ENCODE results near the gene NOL12.
A peak's percentile ranks its signal among the peaks of the same experiment; 100 is the strongest.

NOL12 gene

GRCh38 chr22:37661160-37661924, 24.8 kb upstream of the NOL12 start:
- Histone ChIP-seq H3K4me3 (ENCODE audit: low read length) (no peak overlapping the region), H3K9ac (ENCODE audit: low read length) (no peak overlapping the region), H3K27ac (ENCODE audit: low read length) (no peak overlapping the region), H3K4me1 (ENCODE audit: control insufficient read depth, low read depth, low read length) (peaks cover 6% of the 10 kb centered on the region), H3K9me3 (ENCODE audit: control insufficient read depth, low read depth, low read length) (no peaks in the 10 kb centered on the region), H3K27me3 (ENCODE audit: control insufficient read depth, insufficient read depth, low read length) (no peaks in the 10 kb centered on the region), H3K36me3 (ENCODE audit: control insufficient read depth, low read depth, low read length) (peaks cover 12% of the 10 kb centered on the region)

- H3K9ac ChIP-seq (ENCODE audit: low read length) = no peak overlapping the region
- H3K27ac ChIP-seq (ENCODE audit: low read length) = no peak overlapping the region
- no peaks in the 10 kb centered on the region for H3K27me3 ChIP-seq (ENCODE audit: control insufficient read depth, insufficient read depth, low read length)
- no peaks in the 10 kb centered on the region for H3K9me3 ChIP-seq (ENCODE audit: control insufficient read depth, low read depth, low read length)
- peaks cover 17% of the 10 kb centered on the region for H3K36me3 ChIP-seq (ENCODE audit: control insufficient read depth, low read depth, low read length)
- no peak overlapping the region for H3K4me3 ChIP-seq (ENCODE audit: low read length)
- H3K4me1 ChIP-seq (ENCODE audit: control insufficient read depth, low read depth, low read length) = peaks cover 6% of the 10 kb centered on the region
These were observed 24.1 kb upstream of the NOL12 start for GRCh38 chr22:37662039-37662438.

- peaks cover 9% of the 10 kb centered on the region for H3K4me1 ChIP-seq (ENCODE audit: control insufficient read depth, low read depth, low read length)
- H3K9me3 ChIP-seq (ENCODE audit: control insufficient read depth, low read depth, low read length) = no peaks in the 10 kb centered on the region
- H3K27me3 ChIP-seq (ENCODE audit: control insufficient read depth, insufficient read depth, low read length) = no peaks in the 10 kb centered on the region
- no peak overlapping the region for H3K27ac ChIP-seq (ENCODE audit: low read length)
- peaks cover 17% of the 10 kb centered on the region for H3K36me3 ChIP-seq (ENCODE audit: control insufficient read depth, low read depth, low read length)
- H3K9ac ChIP-seq (ENCODE audit: low read length) = no peak overlapping the region
- no peak overlapping the region for H3K4me3 ChIP-seq (ENCODE audit: low read length)
These were observed 22.5 kb upstream of the NOL12 start for GRCh38 chr22:37663521-37664140.

GRCh38 chr22:37664249-37665101, 21.7 kb upstream of the NOL12 start:
- Histone ChIP-seq H3K4me1 (ENCODE audit: control insufficient read depth, low read depth, low read length) (peaks cover 7% of the 10 kb centered on the region), H3K4me3 (ENCODE audit: low read length) (no peak overlapping the region), H3K9me3 (ENCODE audit: control insufficient read depth, low read depth, low read length) (no peaks in the 10 kb centered on the region), H3K27me3 (ENCODE audit: control insufficient read depth, insufficient read depth, low read length) (no peaks in the 10 kb centered on the region), H3K36me3 (ENCODE audit: control insufficient read depth, low read depth, low read length) (peaks cover 17% of the 10 kb centered on the region), H3K27ac (ENCODE audit: low read length) (no peak overlapping the region), H3K9ac (ENCODE audit: low read length) (no peak overlapping the region)

GRCh38 chr22:37665487-37665886, 20.7 kb upstream of the NOL12 start:
- H3K27me3 ChIP-seq (ENCODE audit: control insufficient read depth, insufficient read depth, low read length) = no peaks in the 10 kb centered on the region
- peaks cover 19% of the 10 kb centered on the region for H3K36me3 ChIP-seq (ENCODE audit: control insufficient read depth, low read depth, low read length)
- H3K4me3 ChIP-seq (ENCODE audit: low read length) = no peak overlapping the region
- no peak overlapping the region for H3K27ac ChIP-seq (ENCODE audit: low read length)
- H3K9me3 ChIP-seq (ENCODE audit: control insufficient read depth, low read depth, low read length) = no peaks in the 10 kb centered on the region
- no peak overlapping the region for H3K9ac ChIP-seq (ENCODE audit: low read length)
- H3K4me1 ChIP-seq (ENCODE audit: control insufficient read depth, low read depth, low read length) = peaks cover 2% of the 10 kb centered on the region

GRCh38 chr22:37669586-37669985, 16.6 kb upstream of the NOL12 start:
- Histone ChIP-seq H3K9ac (ENCODE audit: low read length) (no peak overlapping the region), H3K27me3 (ENCODE audit: control insufficient read depth, insufficient read depth, low read length) (no peaks in the 10 kb centered on the region), H3K27ac (ENCODE audit: low read length) (no peak overlapping the region), H3K36me3 (ENCODE audit: control insufficient read depth, low read depth, low read length) (peaks cover 19% of the 10 kb centered on the region), H3K4me1 (ENCODE audit: control insufficient read depth, low read depth, low read length) (peaks cover 2% of the 10 kb centered on the region), H3K9me3 (ENCODE audit: control insufficient read depth, low read depth, low read length) (no peaks in the 10 kb centered on the region), H3K4me3 (ENCODE audit: low read length) (no peak overlapping the region)

GRCh38 chr22:37672206-37672919, 13.8 kb upstream of the NOL12 start:
- Histone ChIP-seq H3K9me3 (ENCODE audit: control insufficient read depth, low read depth, low read length) (no peaks in the 10 kb centered on the region), H3K4me3 (ENCODE audit: low read length) (no peak overlapping the region), H3K27me3 (ENCODE audit: control insufficient read depth, insufficient read depth, low read length) (no peaks in the 10 kb centered on the region), H3K27ac (ENCODE audit: low read length) (no peak overlapping the region), H3K9ac (ENCODE audit: low read length) (no peak overlapping the region), H3K36me3 (ENCODE audit: control insufficient read depth, low read depth, low read length) (peaks cover 3% of the 10 kb centered on the region), H3K4me1 (ENCODE audit: control insufficient read depth, low read depth, low read length) (peaks cover 11% of the 10 kb centered on the region)

- Histone ChIP-seq H3K36me3 (ENCODE audit: control insufficient read depth, low read depth, low read length) (peaks cover 3% of the 10 kb centered on the region), H3K27ac (ENCODE audit: low read length) (no peak overlapping the region), H3K27me3 (ENCODE audit: control insufficient read depth, insufficient read depth, low read length) (no peaks in the 10 kb centered on the region), H3K9me3 (ENCODE audit: control insufficient read depth, low read depth, low read length) (no peaks in the 10 kb centered on the region), H3K4me1 (ENCODE audit: control insufficient read depth, low read depth, low read length) (peaks cover 8% of the 10 kb centered on the region), H3K4me3 (ENCODE audit: low read length) (no peak overlapping the region), H3K9ac (ENCODE audit: low read length) (no peak overlapping the region)
These were observed 13.2 kb upstream of the NOL12 start for GRCh38 chr22:37672920-37673455.

- Histone ChIP-seq H3K4me3 (ENCODE audit: low read length) (no peak overlapping the region), H3K27ac (ENCODE audit: low read length) (no peak overlapping the region), H3K9ac (ENCODE audit: low read length) (no peak overlapping the region), H3K36me3 (ENCODE audit: control insufficient read depth, low read depth, low read length) (peaks cover 3% of the 10 kb centered on the region), H3K27me3 (ENCODE audit: control insufficient read depth, insufficient read depth, low read length) (no peaks in the 10 kb centered on the region), H3K4me1 (ENCODE audit: control insufficient read depth, low read depth, low read length) (peaks cover 8% of the 10 kb centered on the region), H3K9me3 (ENCODE audit: control insufficient read depth, low read depth, low read length) (no peaks in the 10 kb centered on the region)
These were observed 11.9 kb upstream of the NOL12 start for GRCh38 chr22:37674248-37674647.

GRCh38 chr22:37674951-37675929, 10.9 kb upstream of the NOL12 start, which contains the start of gene LGALS1:
Gene LGALS1, plus strand, starts transcription at chr22:37675636. Its CDS starts 67 bp downstream, at chr22:37675703.
- H3K9me3 ChIP-seq (ENCODE audit: control insufficient read depth, low read depth, low read length) = no peaks in the 10 kb centered on the region
- no peaks in the 10 kb centered on the region for H3K36me3 ChIP-seq (ENCODE audit: control insufficient read depth, low read depth, low read length)
- peak within 1 kb of the TSS; percentile 64 for H3K4me3 ChIP-seq (ENCODE audit: low read length)
- peaks cover 8% of the 10 kb centered on the region for H3K4me1 ChIP-seq (ENCODE audit: control insufficient read depth, low read depth, low read length)
- no peak within 1 kb of the TSS for H3K27ac ChIP-seq (ENCODE audit: low read length)
- H3K9ac ChIP-seq (ENCODE audit: low read length) = no peak within 1 kb of the TSS
- H3K27me3 ChIP-seq (ENCODE audit: control insufficient read depth, insufficient read depth, low read length) = no peaks in the 10 kb centered on the region

Measured in iPS-18a (cell line).